ENCODE data around the gene OR14C36. TPM values are rescaled to one million over a fixed set of nuclear protein-coding genes. Genes with fewer than 3 reads are reported as not detected.
"Not testable (repeated sequence)": the region's sequence is repeated elsewhere in the genome, so short reads cannot be mapped to it uniquely, and the experiment has no call there.

OR14C36 gene, protein sequence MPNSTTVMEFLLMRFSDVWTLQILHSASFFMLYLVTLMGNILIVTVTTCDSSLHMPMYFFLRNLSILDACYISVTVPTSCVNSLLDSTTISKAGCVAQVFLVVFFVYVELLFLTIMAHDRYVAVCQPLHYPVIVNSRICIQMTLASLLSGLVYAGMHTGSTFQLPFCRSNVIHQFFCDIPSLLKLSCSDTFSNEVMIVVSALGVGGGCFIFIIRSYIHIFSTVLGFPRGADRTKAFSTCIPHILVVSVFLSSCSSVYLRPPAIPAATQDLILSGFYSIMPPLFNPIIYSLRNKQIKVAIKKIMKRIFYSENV
- not detected in 2 replicates for total RNA-seq

DNA sequence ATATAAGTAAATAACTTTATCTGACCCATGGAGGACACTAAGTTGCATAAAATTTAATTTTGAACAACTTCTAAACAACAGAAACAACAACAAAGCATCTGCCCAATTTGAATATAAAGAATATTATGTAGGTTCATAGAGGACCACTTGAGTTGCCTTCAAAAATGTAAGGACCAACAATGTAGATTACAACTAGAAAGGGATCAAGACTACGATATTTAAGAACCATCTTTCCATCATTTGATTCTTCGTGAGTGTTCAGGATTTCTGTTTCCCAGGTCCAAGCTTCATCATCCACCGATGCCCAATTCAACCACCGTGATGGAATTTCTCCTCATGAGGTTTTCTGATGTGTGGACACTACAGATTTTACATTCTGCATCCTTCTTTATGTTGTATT lies at the start of gene OR14C36:
TSS of gene OR14C36 (plus strand) at position 301 of the 400 bp plus-strand sequence. CDS start at position 301, 0 bp downstream.
- no peak for DNase-seq

DNA sequence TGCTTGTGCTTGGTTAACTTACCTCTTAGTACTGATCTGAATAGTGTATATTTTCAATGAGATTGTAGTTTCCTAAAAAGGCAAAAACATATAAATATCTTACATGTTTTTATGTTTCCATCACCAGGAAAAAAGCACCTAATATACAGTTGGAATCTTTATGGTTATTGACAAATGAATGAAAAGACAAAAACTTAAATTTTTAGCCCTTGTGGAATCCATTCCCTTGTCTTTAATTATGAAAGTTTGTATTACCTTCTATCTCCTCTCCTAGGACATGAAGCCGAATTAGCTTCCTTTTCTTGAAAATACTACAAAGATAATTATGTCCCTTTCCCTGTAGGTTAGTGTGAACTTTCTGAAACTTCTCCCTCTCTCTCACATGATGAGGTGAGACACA lies 45.3 kb upstream of the OR14C36 start, which contains the start of gene OR2T12:
TSS of gene OR2T12 (minus strand) at position 101 of the 400 bp plus-strand sequence. CDS start 7,846 bp downstream, outside the sequence.
- DNase-seq: no peak

DNA sequence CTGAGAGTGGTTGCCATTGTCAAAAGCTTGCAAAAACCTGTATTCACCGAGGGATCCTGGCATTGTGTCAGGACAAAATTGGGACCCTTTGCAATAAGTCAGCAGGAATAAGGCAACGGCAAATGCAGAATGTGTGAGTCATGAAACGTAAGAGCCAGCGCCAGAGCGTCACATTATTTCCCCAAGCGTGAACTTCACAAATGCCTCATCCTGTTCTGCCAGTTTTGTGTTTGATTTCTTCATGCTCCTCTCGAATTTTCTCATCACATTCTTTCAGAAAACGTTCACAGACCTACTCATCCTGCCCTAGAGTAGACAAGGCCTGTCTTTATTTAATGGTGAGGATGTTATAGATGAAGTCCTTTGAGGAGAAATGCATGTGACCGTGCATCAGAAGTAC lies 42.9 kb upstream of the OR14C36 start:
- not testable (repeated sequence) for DNase-seq

DNA sequence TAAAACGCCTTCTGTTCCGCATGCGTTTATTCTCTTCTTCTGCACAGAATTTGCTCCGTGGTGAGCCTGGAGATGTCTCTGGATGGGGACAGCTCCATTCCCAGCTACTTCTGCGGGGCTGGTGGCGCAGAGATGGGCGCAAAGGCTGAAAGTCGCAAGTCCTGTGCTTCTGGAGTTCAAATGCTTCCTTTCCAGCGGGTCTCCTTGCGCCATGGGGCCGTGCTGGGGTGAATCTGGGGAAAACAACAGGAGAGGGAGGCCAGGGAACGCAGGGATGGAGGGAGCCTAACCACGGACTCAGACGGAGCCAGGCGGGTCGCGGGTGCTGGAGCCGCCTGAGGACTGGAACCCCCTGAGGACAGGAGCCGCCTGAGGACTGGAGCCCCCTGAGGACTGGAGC lies 42.5 kb upstream of the OR14C36 start:
- no peak for DNase-seq

DNA sequence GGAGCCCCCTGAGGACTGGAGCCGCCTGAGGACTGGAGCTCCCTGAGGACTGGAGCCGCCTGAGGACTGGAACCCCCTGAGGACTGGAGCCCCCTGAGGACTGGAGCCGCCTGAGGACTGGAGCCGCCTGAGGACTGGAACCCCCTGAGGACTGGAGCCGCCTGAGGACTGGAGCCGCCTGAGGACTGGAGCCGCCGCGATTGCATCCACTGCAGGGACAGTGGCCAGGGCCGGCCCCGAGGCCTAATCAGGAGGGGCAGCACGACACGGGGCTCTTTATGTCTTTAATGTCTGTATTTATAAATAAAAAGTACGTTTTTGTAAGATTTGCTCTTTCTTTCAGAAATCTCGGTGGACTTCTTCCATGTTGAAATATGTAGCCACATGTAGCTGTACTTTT lies 41.8 kb upstream of the OR14C36 start:
- not testable (repeated sequence) for DNase-seq

DNA sequence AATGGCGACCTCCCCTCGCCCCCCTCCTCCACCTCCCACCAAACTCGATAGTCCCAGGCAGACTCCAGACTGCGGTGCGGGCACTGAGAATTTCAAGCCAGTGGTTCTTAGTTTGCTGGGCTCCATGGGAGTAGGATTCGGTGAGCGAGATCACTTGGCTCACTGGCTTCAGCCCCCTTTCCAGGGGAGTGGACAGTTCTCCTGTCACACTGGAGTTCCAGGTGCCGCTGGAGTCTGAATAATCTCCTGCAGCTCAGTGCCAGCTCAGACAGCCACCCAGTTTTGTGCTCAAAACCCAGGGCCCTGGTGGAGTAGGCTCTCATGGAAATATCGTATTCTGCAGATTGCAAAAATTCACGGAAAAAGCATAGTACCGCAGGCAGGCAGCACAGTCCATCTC lies 31.8 kb upstream of the OR14C36 start:
- no peak for DNase-seq

DNA sequence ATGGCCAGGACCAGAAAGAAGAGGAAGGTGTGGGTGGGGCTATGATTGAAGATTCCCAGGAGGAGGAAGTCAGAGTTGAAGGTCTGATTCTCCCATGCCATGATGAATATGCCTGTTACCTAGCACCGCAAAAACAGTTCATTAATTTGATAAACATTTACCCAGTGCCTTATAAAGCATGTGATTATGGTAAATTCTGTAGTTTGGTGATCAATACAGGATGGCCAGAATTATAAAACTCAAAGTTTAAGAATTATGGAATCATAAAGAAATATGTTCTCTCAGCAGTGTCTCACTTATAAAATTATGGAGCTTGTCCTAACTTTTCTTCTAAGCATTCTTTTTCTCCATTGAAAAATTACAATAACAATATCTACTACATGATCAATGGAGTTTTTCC lies 24.1 kb upstream of the OR14C36 start, which contains the start of gene OR2M7:
TSS of gene OR2M7 (minus strand) at position 101 of the 400 bp plus-strand sequence. CDS start at position 101, 0 bp downstream.
- DNase-seq: no peak

DNA sequence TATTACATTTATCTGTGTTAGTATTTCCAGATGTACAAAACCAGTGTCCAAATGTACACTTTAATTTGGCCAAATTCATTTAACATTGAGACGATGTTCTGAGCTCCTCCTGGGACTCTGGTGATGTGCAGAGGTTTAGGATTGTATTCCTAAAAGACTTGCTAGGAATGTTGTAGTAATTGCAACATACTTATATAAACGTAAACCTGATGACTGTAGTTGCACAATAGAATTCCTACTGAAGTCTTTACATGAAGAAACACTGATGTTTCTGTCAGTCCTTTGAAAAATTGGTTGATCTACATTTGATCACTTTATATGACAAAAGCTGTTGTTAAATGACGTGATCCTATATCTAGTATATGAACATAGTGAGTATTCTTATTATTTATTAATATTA lies 5.1 kb upstream of the OR14C36 start:
- no peak for DNase-seq

DNA sequence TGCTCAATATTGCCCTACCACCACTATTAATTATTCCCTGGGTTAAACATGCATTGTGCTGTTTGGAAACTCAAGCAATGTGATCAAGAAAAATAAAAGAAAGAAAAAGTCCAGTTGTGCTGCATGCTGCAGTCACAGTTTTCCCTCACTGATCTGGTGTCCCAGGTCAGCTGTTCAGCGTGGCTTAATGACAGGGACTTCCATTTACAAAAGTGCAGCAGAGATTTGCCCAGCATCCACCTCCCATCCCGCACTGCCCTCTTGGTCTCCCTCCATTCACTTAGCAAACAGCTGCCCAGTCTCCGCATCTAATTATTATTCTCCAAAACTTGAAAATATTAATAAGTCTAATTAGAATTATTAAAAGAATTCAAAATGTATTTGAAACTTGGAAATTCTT lies 10.8 kb downstream of the OR14C36 start:
- no peak for DNase-seq

DNA sequence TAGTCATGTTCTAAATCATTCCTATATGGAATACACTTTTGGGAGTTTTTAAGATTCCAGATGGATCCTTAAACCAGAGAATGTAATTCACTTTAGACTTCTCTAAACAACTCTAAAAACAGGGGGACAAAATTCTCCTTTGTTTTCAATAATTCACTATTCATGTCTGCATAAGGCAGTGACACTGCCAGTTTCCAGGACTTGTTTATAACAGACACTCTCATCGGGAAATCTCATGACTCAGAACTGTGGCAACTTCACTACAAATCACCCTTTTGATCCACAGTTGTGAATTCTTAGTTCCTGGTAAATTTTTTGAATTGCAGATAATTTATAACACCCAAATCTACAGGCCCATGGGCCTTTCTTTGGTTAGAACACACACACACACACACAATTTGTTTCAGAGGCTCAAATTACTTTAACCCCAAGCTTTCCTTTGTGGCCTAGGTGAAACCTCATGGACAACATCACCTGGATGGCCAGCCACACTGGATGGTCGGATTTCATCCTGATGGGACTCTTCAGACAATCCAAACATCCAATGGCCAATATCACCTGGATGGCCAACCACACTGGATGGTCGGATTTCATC lies 12.6 kb downstream of the OR14C36 start, which contains the start of gene OR2T4:
TSS of gene OR2T4 (plus strand) at position 545 of the 595 bp plus-strand sequence. CDS start at position 545, 0 bp downstream.
- no peak for DNase-seq

DNA sequence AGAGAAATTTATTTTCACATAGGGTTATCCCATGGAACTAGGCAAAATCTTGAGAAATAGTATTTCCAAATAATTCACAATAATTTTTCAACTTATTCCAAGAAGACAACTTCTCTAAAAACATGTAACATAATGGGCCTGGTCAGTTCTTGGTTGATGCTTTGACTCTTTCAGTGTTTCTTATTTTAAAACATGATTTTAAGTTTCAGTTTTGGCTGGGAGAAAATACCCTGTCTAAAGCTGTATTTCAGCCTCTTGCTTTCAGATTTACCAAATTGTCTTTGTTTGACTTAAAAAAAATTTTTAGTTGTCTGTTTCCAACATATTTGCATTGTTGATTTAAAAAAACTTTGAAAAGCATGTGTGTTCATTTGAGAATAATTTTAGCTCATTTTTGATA lies 18.0 kb downstream of the OR14C36 start:
- no peak for DNase-seq

DNA sequence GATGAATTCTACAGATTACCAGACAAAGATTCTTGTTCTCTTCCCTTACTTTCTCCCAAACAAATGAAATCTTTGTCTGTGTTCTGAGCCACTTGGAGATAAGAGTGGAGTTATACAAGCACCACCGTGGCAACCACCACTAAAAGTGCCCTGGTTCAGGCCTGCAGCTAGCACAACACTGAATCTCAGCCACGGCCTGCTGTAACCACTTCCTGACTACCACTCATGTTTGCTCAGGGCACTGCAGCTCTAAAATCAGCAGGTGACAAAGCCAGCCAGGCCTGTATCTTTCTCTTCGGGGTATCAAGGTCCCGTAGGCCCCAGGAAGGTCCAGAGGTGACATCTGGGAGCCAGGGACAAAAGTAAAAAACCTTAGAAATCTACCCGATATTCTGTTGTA lies 23.8 kb downstream of the OR14C36 start:
- no peak for DNase-seq

DNA sequence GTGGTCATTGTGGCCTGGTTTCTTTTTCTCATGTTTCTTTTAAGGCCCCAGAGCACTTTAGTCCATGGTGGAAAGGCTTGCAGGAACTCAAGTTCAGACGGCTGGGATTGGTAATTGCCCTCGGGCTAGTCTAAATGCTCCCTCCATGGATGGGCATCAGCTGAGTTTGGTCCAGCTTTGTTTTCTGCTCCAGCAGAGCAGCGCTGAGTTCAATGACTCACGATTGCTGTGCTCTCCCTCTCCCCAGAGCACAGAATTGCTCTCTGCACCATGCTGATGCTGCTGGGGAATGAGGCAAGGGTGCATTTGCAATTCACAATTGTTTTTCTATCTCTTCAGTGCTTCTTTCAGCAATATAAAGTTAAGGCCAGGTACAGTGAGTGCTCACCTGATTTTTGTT lies 25.2 kb downstream of the OR14C36 start:
- DNase-seq: no peak

DNA sequence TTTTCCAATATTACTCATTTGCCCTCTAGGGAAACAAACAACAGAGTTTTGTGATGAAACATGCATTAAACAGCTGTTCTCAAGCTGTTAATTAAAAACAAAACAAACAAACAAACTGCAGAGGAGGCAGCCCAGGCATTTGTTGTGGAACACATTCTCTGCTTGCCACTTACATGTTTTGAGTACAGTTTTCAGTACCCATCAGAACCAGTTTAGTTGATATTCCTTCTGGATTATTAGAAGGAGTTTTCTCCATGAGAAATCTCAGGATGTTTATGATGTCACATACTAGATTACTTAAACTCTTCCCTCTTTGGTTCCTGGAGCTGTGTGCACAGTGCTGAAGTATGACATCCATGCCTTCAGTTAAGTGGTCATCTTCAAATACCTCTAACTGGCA lies 26.9 kb downstream of the OR14C36 start, which contains the start of gene OR2T6:
TSS of gene OR2T6 (plus strand) at position 301 of the 400 bp plus-strand sequence. CDS start 11,863 bp downstream, outside the sequence.
- DNase-seq: no peak

DNA sequence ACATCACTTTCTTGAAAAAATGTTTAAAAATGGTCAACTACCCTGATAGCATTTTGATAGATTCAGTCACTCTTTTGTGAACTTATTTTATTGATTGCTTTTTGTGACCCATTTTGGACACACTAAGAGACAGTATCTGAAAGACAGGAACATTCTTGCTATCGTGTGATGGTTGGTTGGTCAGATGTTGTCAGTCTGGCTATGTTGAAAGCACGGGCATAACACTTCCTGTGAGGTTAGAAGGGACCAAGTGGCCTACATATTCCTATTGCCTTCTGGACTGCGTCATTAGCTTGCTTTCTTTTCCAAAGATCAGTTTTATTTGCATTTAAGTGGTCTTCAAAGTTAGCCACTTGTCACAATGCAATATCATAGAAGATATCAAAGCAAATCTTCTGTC lies 28.3 kb downstream of the OR14C36 start:
- no peak for DNase-seq

DNA sequence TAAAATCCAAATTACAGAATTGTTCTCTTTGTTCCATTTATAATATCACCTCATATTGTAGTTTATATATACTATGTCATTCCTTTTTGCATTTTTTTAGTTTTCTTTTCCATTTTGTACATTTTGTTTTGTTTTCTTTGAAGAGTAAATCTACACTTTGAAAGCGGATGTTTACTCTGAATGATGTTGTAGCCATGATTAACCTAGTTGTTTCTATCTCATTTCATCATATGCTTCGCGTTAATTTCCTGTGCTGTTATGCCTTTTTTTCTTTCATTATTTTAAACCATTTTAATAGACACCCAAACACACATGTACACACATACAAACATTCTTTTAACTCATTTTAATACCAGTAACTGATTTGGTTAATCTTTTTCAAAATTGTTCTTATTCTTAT lies 32.3 kb downstream of the OR14C36 start:
- DNase-seq: no peak

DNA sequence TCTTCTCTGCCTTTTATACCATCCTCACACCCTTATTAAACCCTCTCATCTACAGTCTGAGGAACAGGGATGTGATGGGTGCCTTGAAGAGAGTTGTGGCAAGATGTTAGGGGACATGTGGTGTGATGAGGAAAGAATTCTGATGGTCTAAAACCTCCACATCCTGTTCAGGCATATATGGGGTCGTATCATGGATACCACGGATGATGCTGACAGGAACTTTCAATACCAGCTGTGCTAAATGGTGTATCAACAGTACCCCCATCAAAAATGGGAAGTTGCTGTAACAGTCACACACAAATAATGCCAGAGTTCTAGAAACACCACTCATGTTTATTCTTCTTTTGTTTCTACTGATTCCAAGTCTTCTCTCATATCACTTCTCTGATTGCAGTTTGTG lies 39.9 kb downstream of the OR14C36 start:
- no peak for DNase-seq

DNA sequence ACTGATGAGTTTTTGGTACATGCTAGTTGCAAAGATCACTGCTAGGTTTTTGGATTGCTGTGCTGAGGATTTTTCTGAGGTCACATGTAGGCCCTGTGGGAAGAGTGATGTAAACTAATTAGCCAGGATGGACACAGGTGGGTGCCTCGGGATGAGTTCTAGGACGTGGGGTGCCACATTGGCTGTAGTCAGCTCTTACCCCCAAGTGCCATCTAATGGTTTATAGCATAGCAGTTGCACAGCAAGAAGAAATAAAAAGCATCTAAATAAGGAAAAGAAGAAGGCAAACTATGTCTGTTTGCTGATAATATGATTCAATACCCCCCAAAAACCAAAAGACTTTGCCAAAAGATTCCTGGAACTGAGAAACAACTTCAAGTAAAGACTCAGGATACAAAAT lies 44.5 kb downstream of the OR14C36 start:
- no peak for DNase-seq

Other genes with a start within 250 kb of the OR14C36 start
- gene OR2M5, start 203.6 kb upstream of the OR14C36 start, total RNA-seq: not detected in 2 replicates
- gene OR2M2, start 174.0 kb upstream of the OR14C36 start, total RNA-seq: not detected in 2 replicates
- gene OR2M3, start 151.5 kb upstream of the OR14C36 start, total RNA-seq: not detected in 2 replicates
- gene OR2M4, start 117.4 kb upstream of the OR14C36 start, total RNA-seq: not detected in 2 replicates
- not detected in 2 replicates for gene OR2T33, start 70.8 kb upstream of the OR14C36 start, total RNA-seq
- not detected in 2 replicates for gene OR2T12, start 45.4 kb upstream of the OR14C36 start, total RNA-seq
- gene OR2M7, start 24.2 kb upstream of the OR14C36 start, total RNA-seq: not detected in 2 replicates
- not detected in 2 replicates for gene OR2T4, start 12.9 kb downstream of the OR14C36 start, total RNA-seq
- gene OR2T6, start 27.0 kb downstream of the OR14C36 start, total RNA-seq: not detected in 2 replicates
- gene OR2T1, start 54.3 kb downstream of the OR14C36 start, total RNA-seq: not detected in 2 replicates
- not detected in 2 replicates for gene OR2T2, start 96.9 kb downstream of the OR14C36 start, total RNA-seq
- not detected in 2 replicates for gene OR2T3, start 124.6 kb downstream of the OR14C36 start, total RNA-seq
- gene OR2T5, start 139.8 kb downstream of the OR14C36 start, total RNA-seq: not detected in 2 replicates
- gene OR2G6, start 159.3 kb downstream of the OR14C36 start, total RNA-seq: not detected in 2 replicates
- not detected in 2 replicates for gene OR2T29, start 214.0 kb downstream of the OR14C36 start, total RNA-seq
- not detected in 2 replicates for gene OR2T34, start 226.0 kb downstream of the OR14C36 start, total RNA-seq
- gene OR2T10, start 248.9 kb downstream of the OR14C36 start, total RNA-seq: not detected in 2 replicates